GM20000 (cell line): ENCODE measurements around the gene PTPN14.
"Not testable (repeated sequence)": the region's sequence is repeated elsewhere in the genome, so short reads cannot be mapped to it uniquely, and the experiment has no call there.

Source experiments
- DNase-seq: peaks from one replicate; pipeline ENCODE4 v3.0.0; 2012; ENCODE audit warnings: low spot score
- TF ChIP-seq, protein P1 (sequence below): IDR thresholded peaks from 2 replicates; pipeline ENCODE4 v1.5.1; 2012; ENCODE audit warnings: mild to moderate bottlenecking, control low read depth; ENCODE audit errors: extremely low read depth, missing control alignments

Gene PTPN14

DNA sequence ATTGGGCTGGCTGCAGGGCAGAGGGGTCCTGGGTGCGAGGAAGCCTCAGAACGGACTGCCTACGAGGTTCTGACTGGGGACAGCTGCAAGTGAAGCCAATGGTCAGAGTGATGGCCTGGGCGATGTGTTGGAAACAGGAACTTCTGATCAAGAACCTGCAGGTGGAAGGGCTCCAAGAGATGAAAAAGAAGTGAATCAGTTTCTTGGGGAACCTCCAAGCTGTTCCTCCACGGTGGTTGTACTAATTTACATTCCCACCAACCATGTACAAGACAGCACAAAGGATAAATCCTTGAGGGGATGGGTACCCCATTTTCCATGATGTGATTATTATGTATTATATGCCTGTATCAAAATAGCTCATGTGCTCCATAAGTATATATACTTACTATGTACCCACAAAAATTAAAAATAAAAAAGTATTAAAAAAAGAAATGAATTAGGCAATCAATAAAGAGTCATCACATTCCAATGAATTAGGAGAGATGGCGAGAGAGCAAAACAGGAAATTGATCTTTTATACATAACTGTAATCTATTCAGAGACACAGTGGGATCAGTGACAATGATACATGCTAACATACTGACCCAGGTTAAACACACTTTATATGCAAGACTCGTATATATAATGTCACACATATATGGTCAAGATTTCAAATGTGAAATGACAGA lies 58.1 kb downstream of the PTPN14 start:
- TF ChIP-seq, protein P1, sequence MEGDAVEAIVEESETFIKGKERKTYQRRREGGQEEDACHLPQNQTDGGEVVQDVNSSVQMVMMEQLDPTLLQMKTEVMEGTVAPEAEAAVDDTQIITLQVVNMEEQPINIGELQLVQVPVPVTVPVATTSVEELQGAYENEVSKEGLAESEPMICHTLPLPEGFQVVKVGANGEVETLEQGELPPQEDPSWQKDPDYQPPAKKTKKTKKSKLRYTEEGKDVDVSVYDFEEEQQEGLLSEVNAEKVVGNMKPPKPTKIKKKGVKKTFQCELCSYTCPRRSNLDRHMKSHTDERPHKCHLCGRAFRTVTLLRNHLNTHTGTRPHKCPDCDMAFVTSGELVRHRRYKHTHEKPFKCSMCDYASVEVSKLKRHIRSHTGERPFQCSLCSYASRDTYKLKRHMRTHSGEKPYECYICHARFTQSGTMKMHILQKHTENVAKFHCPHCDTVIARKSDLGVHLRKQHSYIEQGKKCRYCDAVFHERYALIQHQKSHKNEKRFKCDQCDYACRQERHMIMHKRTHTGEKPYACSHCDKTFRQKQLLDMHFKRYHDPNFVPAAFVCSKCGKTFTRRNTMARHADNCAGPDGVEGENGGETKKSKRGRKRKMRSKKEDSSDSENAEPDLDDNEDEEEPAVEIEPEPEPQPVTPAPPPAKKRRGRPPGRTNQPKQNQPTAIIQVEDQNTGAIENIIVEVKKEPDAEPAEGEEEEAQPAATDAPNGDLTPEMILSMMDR = no peak
- DNase-seq = no peak

- DNase-seq = no peak
- TF ChIP-seq, protein P1 = no peak
Observed at GRCh38 chr1:214492401-214493075, 58.9 kb downstream of the PTPN14 start.

- DNase-seq = no peak
Observed at GRCh38 chr1:214491468-214492146, 59.8 kb downstream of the PTPN14 start.

DNA sequence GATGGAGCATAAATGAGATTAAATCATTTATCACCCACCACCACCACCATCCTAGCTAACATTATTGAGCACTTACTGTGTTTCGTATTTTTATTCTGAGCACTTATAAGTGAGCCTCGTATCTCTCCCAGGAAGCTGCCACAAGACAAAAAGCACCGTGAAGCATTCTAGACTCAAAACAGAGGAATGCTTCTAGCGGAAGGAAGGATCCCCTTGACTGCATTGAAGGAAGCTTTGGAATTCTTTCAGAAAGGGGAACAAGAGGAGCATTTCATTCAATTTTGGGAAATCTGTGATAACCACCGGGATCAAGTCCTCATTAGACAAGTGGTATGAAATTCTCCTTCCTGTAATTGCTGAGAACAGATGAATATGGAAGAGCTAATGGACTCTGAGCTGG lies 66.3 kb downstream of the PTPN14 start:
- DNase-seq = no peak
- TF ChIP-seq, protein P1 = no peak

More at GRCh38 chr1:214491468-214492146, 59.8 kb downstream of the PTPN14 start:
- TF ChIP-seq, protein P1 = no peak

GRCh38 chr1:214483180-214483579 lies 68.2 kb downstream of the PTPN14 start:
- DNase-seq = not testable (repeated sequence)

DNA sequence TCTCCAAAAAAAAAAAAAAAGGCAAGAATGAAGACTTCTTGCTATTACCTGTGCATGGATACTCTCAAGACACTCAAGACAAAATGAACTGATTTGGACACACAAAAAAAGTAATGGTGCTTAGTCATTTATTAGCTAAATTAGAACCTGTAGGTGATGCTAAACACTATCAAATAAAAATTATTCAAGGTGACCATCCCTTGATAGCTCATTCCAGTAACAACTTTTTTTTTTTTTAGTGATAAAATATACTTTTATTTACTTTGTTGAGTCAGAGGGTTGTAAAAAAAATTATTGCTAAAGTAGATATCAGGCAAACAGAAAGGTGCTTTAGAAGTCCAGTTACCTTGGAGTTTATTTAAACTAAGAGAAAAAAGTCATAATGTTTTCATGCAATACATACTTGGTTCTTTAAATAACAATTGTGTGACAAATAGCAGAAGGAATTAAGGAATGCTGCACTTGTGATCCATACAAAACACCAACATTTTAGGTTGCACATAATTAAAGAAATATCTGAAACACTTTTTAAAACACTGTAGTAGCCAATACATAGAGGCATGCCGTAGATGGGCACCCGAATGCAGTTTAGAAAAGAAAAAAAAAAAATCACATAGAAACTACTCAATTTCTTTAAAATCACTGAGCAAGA lies 69.3 kb downstream of the PTPN14 start:
- DNase-seq = not testable (repeated sequence)

DNA sequence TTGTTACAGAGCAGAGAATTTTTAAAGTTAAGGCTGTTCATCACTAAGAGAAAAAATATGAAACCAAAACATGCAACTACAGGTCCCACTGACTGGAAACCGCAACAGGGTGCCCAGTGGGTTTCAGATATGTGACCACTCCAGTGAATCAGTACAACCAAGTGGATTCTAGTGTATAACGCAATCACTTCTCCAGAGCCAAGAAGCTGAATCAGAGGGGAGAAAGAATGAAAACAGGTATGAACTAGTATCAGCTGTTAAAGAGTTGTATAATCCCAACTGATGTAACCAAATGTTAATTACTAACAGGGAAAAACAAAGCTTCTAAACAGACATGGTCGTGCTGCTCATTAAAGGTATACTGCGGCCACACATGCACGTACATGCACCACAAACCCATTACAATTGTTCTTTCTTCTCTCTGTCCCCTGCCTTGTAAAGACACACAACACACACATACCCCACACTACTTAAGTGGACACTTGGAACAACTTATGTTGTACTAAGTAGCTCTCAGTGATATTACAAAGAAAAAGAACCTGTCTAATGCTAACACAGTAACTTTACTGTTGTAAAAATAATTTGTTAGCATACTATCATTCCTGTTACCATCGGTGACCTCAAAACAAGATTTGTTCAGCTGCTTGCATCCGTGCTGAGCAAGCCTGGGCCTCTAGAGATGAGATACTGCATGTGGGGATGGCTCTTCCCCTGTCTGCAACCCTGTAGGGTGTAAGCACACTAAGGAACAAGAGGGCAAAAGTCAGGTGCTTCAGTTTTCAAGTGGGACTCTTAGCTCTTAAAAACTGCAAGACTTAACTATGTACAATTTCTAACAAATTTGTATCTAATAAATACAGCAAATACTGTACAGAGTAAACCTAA lies 74.2 kb downstream of the PTPN14 start:
- DNase-seq = no peak
- TF ChIP-seq, protein P1 = no peak
